OCI-M2 (cell line): Measurements from ENCODE around the gene RGS16.
"Not testable (repeated sequence)": the region's sequence is repeated elsewhere in the genome, so short reads cannot be mapped to it uniquely, and the experiment has no call there.

Experiments used
- DNase-seq: peaks from one replicate; lab custom pipeline; 2025; ENCODE audit not compliant: unreplicated experiment; lab: John Stamatoyannopoulos, UW

Gene RGS16

GRCh38 chr1:182604175-182605164, at the start of gene RGS16:
Gene RGS16, minus strand, starts transcription at chr1:182604389. Its CDS starts 130 bp downstream, at chr1:182604259.
- peak; percentile 55 for DNase-seq

- no peak for DNase-seq
Measured at GRCh38 chr1:182653986-182654385, 49.8 kb upstream of the RGS16 start.

- no peak for DNase-seq
Measured at GRCh38 chr1:182652933-182653332, 48.7 kb upstream of the RGS16 start.

GRCh38 chr1:182651339-182651724, 47.1 kb upstream of the RGS16 start:
- DNase-seq: no peak

- DNase-seq: no peak
Measured at GRCh38 chr1:182650678-182651338, 46.6 kb upstream of the RGS16 start.

- no peak for DNase-seq
Measured at GRCh38 chr1:182649041-182649440, 44.9 kb upstream of the RGS16 start.

- no peak for DNase-seq
Measured at GRCh38 chr1:182646739-182647138, 42.5 kb upstream of the RGS16 start.

GRCh38 chr1:182644886-182645285, 40.7 kb upstream of the RGS16 start:
- no peak for DNase-seq

GRCh38 chr1:182643699-182644098, 39.5 kb upstream of the RGS16 start:
- DNase-seq: no peak

- DNase-seq: no peak
Measured at GRCh38 chr1:182642461-182642860, 38.3 kb upstream of the RGS16 start.

GRCh38 chr1:182641561-182641960, 37.4 kb upstream of the RGS16 start:
- no peak for DNase-seq

GRCh38 chr1:182639330-182639729, 35.1 kb upstream of the RGS16 start:
- no peak for DNase-seq

- DNase-seq: no peak
Measured at GRCh38 chr1:182637769-182638168, 33.6 kb upstream of the RGS16 start.

GRCh38 chr1:182635871-182636270, 31.7 kb upstream of the RGS16 start:
- DNase-seq: no peak

- no peak for DNase-seq
Measured at GRCh38 chr1:182634306-182635072, 30.3 kb upstream of the RGS16 start.

- DNase-seq: no peak
Measured at GRCh38 chr1:182633657-182634281, 29.6 kb upstream of the RGS16 start.

- no peak for DNase-seq
Measured at GRCh38 chr1:182633031-182633430, 28.8 kb upstream of the RGS16 start.

GRCh38 chr1:182632441-182632857, 28.3 kb upstream of the RGS16 start:
- DNase-seq: not testable (repeated sequence)

GRCh38 chr1:182631954-182632353, 27.8 kb upstream of the RGS16 start:
- DNase-seq: no peak

- no peak for DNase-seq
Measured at GRCh38 chr1:182631053-182631677, 27.0 kb upstream of the RGS16 start.
